GM18868 (cell line): ENCODE measurements around the gene JARID2.
"Not testable (repeated sequence)": the region's sequence is repeated elsewhere in the genome, so short reads cannot be mapped to it uniquely, and the experiment has no call there.

Experiments used
- ATAC-seq: cut with Tn5 transposase; IDR thresholded peaks from one replicate; pipeline ENCODE4 v1.9.1; 2021; ENCODE audit warnings: mild to moderate bottlenecking, moderate library complexity; ENCODE audit not compliant: unreplicated experiment

JARID2 gene

DNA sequence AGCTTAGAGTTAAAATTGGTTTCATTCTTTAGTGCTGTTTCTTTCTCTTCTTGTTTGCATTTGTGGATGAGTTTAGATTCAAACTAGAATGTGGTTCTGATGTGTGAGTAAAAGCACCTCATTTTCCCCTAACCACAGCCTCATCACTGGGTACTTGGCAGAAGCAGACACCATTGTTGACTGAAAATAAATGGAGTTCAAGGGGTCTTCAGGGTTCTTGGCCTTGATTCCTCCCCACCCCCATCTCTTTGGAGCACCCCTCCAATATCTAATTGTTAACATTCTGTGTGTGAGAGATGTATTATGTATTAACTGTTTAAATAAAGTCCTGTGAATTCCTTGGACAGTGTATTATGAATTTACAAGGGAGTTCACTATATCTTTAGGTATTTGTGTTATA lies 59.6 kb downstream of the JARID2 start:
- ATAC-seq = peak; percentile 44

DNA sequence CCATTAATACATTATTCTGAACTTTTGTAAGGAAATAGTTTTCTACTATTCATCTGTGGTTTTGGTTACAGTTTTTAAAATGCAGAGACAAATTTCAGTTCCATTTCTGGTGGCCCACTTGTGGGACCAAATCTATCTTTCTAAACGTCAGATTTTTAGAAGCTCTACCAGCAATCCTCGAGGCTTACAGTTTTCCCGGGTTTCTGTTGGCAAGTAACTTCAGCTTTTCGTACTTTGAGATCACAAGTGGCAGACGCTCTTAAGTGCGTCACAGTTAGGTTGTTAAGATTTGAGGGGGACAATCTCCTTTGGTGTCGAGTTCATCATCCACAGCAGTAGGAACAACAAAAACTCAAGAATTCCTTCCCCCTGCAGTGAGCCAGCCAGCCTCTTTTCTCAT lies 60.0 kb downstream of the JARID2 start:
- ATAC-seq = no peak

DNA sequence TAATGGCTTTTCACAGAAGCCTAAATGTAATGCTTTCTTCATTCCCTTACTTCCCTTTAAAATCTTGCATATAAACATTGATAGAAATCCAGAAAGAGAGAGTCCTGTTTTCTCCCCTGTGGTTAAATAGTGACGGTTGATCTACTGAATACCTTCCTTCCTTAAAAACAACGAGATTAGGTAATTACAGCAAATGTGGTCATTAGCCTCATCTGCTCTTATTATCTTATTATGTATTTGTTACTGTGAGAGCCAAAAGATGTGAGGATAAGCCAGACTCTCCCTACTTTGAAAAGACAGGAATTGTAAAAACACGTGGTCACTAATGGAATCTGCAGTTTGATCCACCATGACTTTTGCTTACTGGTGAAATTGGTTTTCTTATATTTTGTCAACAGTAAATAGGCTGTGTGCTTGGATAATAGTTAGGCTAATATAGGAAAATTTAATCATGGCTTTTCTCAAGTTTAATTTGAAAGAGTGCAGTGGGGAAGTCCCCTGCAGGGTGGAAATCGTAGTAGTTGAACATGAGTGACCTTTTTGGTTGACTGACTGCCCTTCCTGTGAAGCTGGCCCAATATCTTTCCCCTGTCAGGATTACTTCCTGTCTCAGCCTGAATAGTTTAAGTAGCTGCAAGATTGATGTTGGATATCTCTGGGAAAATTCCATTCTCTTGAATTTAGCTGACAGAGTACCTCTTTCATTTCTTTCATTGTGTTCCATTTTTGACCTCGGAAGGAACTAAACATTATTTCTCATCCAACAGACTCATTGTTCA lies 62.8 kb downstream of the JARID2 start:
- ATAC-seq = no peak

DNA sequence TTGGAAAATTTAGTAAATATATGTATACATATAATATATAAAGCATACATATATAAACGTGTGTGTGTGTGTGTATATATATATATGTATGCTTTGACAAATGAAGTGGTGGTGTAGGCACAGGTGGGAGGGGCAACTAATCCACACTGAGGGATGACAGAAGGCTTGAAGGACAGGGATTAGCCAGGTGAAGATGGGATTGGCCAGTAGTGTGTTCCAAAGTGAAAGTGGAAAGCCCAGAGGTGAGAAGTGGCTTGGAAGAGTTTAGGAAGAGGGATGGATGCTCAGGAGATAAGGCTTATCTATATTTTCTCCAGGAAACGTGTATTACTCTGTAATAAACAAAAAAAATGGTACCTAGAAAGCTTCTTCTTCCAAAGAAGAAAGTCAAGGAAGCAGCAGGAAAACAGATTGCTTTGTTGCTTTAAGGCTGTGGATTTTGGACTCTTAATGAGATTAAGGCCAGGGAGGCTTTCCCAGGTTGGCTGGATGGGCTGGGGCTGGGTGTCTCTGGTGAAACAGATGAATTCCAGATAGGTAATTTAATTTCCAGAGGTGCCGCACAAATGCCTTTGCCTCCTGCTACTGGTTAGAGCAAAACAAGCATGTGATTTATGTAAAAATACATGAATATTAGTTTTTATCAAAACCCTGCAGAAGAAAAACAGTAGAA lies 63.9 kb downstream of the JARID2 start:
- no peak for ATAC-seq

DNA sequence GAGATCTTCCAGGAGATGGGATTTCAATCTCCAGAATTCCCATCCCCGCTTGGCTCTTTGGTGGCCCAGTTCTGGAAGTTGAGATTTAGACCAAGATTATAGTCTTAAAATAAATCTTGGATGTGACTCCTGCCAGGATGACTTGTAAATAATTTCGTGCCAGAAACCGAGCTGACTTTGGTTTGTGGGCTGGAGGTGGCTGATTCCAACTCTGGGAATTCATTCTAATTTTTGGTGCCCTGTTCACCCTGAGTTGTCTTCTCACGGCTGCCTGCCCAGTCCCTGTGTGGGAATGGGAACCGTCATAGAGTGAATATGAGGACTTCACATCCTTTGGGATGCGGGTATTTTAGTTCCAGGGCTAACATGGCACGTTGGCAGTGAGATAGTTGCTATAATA lies 64.8 kb downstream of the JARID2 start:
- ATAC-seq = no peak

DNA sequence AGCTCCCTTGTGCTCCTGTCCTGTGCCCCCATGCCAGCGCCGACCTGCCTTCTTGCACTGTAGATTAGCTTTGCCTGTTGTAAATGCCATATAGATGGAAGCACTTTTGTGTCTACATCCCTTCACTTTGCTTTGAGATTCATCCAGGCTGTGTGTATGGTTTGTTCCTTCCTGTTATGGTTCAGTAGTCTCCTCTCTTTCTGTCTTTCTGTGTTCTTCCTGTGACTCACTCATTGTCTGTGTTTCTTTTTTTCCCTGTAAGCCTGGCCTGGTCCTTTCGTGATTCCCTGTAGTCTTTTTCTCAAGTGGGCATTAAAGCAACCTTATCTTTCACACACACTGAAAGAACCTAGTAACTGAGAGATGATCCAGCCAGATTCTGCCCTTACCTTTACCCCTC lies 66.6 kb downstream of the JARID2 start:
- ATAC-seq = no peak

DNA sequence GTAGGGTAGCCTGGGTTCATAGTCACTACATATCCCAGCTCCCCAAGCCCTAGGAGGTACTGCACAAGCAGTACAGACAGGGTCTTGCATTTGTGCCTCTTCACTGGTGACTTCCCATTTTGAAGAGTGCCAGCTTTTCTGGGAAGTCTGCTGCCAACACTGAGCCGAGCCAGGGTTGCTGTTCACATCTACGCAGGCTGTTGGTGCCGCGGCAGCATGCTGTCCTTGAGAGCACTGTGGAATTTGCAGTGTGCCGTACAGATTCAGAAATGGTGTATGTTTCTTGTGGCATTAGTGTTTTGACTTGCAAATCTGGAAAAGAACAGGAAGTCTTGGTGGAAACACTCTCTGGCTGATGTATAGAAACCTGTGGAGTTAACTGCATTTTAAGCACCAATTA lies 67.5 kb downstream of the JARID2 start:
- ATAC-seq = no peak

DNA sequence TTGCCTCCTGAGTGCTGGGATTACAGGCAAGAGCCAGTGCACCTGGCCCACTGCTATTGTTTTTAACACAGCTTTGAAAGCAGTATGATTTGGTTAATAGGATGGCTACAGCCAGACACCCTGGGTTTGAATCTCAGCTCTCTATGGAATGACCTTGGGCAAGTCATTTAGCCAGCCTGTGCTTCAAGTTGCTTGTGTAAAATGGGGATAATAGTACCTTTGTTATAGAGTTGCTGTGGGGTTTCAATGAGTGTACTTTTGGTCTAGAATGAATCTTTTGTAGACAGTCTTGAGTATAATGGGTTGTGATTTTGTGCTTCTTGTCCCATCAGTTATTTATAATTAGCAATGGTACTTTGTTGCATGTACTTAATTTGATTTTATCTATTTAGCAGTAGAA lies 70.9 kb downstream of the JARID2 start:
- ATAC-seq = no peak

DNA sequence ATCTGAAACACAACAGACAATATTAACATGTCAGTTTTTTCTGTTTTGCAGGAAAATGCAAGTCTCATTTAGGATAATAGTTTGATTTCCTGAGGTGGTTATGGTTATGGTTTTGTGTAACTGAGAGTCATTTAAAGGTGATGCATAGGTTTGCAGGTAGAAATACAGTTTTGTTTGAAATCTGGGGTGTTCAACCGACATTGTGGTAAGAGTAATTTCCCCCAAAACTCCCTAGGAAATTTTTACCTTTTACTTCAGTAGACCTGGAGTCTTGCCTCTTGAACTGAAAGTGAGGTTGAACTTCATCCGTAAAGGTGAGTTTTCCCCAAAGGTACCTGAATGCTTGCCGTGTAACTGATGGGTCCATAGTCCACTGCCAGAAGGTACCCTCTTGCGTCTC lies 71.4 kb downstream of the JARID2 start:
- no peak for ATAC-seq

DNA sequence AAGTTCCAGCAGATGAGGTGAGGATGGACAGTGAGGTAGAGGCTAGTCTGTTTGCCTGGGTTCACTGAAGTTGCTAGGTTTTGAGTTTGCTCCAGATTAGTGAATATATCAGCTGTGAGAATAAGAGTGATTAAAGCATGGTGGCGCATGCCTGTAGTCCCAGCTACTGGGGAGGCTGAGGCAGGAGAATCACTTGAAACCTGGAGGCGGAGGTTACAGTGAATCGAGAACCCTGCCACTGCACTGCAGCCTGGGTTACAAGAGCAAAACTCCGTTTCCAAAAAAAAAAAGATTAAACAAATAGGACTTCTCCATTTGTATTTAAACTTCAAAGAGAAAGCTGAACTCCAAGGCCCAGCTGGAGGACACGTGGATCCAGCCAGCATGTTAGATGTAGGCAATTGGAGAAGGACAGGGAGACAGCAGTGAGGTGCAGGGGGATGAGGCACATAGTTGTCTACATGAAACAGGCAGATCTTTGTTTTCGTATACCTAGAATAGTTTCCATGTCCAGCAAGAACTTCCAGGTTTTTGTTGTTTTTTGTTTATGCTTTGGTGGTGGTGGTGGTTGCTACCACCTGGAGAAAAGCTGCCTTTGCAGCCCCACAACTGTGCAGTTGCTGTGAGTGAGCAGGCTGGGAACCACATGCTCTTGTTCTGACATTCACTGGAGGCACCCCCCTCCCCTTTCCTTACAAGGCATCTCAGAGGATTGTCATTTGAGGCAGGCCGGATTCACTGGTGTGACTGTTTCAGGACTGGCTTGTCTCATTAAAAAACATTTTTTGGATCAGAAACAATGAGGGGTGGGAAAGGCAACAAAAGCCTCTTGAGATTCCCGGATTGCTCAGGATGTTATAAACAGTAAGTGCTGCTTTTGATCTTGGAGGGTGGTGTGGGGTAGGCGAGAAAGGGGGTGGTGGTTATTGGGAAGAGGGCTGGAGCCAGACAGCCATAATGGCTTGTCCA lies 72.3 kb downstream of the JARID2 start:
- no peak for ATAC-seq

DNA sequence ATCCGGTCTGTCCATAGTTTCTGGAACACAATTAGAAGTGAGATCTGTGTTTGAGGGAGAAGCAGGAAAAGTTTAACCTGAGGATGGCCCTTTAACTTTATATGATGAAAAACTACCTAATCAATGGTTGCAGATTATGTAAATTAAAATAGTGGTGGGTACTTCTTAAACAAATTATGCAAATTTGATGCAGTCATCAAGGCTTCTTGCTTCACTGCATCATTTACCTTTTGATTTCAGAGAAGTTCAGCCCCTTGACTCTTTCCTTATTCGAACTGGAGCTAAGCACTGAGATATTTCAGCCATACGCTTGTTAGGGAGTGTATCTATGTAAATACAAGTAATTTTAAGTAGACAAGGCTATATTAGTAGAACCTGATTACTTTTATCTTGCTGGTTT lies 73.8 kb downstream of the JARID2 start:
- no peak for ATAC-seq

DNA sequence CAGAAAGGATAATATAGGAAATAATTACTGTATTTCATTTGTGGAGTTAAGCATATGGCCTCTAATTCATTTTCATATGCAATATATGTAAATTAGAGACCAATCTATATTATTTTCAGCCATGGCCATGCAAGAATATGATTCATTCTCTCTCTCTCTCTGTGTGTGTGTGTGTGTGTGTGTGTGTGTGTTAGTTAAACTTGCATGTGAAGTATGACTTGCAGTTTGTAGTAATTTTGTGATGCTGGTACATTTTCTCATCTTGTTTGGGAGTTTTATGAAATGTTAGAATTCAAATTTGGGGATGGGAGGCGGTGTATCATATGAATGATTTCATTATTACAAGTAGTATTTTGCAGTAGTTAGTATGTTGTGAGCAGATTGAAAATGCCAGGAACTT lies 74.8 kb downstream of the JARID2 start:
- no peak for ATAC-seq

DNA sequence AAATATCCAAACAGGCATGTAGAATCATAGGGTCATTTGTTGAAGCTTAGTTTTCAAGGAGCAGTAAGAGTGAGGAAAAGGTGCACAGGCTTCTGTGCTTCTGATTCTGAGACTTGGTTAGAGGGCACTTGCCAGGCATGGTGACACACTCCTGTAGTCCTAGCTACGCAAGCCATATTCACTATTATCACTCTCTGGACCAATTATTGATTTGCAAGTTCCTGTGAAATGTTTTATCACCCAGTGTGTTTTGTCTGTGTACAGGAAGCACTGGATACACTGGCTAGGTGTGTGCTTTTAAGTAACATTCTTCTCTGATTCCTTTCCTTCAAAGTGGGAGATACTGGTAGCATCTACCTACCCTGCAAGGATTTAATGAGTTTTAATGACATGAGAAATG lies 76.3 kb downstream of the JARID2 start:
- no peak for ATAC-seq

DNA sequence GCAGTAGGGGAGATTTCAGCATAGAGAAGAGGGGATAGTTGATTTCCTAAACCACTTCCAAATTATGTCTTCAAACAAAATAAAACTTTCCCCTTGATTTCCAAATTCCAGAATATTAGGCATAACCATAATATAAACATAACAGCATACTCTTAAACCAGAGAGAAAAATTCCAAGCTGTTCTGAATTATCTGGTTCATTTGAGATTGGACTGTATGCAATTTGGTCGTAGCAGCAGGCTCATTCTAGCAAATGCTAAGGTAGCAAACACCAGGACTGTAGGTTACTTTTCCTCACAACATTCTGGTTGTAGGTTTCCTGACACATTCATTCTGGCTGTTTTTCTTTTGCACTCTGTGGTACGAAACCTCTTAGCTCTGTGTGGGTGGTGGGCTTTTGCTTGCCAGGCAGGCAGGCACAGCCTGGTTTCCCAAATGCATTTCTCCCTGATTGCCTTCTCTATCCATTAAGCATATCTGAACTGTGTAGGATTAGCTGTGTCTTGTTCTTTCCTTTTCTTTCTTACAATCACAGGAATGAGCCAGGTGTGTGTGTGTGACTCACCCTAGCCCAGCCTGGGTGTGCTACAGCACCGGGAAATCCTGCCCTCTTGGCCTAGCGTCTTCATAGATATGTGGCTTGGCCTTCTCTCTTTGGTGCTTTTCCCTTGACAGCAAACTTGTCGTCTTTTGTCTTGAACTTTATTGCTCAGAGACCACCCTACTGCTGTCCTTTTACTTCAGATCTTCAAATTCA lies 77.1 kb downstream of the JARID2 start:
- no peak for ATAC-seq

DNA sequence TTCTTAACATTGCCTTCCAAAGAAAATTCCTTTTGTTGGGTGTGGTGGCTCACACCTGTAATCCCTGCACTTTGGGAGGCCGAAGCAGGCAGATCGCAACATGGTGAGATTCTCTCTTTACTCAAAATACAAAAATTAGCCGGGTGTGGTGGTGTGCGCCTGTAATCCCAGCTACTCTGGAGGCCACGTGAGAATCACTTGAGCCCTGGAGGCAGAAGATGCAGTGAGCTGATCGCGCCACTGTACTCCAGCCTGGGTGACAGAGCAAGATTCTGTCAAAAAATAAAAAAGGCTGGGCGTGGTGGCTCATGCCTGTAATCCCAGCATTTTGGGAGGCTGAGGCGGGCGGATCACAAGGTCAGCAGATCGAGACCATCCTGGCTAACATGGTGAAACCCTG lies 77.7 kb downstream of the JARID2 start:
- not testable (repeated sequence) for ATAC-seq

DNA sequence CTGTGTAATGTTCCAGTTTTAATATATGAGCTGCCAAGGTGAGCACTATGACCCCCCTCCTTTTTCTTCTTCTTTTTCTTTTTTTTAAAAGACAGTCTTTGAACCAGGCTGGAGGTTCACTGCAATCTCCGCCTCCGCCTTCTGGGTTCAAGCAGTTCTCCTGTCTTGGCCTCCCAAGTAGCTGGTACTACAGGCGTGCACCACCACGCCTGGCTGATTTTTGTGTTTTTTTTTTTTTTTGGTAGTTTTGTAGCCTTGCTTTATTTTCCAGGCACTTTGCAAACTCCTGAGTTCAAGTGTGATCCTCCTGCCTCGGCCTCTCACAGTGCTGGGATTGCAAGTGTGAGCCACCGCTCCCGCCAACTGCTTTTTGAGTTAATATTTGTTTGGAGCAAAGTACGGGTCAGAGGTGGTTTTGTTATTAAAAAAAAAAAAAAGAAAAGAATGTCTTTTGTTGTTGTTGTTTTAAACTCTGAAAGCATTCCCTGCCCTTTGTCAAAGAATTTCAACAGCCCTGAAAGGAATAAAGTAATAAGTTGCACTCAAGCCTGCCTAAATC lies 78.6 kb downstream of the JARID2 start:
- ATAC-seq = no peak

DNA sequence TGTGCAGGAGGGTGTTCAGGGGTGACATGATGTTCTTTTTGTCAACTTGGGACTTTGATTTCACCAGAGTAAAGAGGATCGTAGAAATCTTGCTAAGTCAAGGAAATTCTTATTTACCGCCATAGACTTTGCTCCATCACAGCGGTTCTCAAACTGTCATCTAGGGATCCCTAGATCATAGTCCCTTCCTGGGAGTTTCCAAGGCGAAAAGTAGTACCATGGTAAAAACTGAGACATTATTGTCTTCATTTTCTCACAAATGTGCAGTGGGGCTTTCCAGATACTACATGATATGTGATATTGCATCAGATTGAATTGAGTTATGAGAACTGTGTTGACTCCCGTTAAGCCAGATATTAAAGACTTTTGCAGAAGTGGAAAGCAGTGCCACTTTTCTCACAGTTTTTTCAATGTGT lies 79.7 kb downstream of the JARID2 start:
- ATAC-seq = no peak

DNA sequence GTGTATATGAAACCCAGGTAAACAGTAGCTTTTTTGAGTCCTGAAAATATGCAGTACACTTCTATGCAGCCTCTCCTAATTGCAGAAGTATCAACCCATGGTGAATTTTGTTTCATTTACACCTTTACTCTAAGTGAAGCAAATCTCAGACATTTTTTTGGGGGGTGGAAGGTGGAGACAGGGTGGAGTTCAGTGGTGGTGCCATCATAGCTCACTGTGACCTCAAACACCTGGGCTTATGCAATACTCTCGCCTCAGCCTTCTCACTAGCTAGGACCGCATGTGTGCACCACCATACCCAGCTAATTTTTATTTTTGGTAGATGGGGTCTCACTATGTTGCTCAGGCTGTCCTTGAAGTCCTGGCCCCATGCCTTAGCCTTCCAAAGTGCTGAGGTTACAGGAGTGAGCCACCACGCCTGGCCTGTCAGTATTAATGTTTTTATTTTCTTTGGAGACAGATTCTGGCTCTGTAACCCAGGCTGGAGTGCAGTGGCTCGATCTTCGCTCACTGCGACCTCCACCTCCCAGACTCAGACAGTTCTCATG lies 80.3 kb downstream of the JARID2 start:
- no peak for ATAC-seq

DNA sequence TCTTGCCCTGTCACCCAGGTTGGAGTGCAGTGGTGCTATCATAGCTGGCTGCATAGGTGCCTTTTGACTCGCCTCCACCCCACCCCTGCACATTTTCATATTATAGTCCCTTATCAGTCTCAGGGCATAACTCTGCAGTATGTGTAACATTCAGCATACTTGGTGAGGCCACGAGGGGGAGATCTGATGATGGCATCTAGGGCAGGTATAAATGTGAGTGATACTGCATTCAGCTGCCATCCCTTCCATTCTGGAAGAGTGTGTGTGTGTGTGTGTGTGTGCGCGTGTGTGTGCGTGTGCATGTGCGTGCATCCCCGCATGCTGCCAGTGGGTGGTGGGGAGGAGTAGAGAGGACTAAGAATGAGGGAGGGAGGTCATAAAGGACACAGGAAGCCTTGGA lies 81.4 kb downstream of the JARID2 start:
- peak; percentile 51 for ATAC-seq

DNA sequence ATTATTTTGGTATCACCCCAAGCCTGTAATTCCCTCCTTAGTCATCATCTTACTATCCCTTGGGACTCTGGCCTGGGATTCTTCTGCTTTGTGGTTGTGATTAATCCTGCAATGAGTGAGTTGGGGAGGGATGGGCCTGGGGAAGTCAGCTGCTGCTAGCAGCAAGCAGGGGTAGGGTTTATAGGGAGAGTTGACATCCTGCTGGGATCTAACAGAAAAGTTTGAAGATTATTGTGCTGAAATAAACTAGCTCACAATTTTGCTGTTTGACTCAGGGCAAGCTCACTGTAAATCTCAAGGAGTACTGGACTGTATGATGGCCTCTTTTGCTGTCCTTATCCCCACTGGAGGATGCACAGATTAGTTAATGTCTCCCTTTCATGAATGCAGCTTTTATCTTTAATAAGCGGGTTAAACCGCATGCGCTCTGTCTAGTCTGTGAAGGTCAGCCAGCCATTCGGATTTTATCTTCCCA lies 83.4 kb downstream of the JARID2 start:
- no peak for ATAC-seq
